C4-2B (cell line): ENCODE results near the gene MTHFD2.

Source experiments
- H3K27ac ChIP-seq: fragments of 450-650 bp; 2 replicates; pipeline ENCODE4 v1.5.1; 2017
- CTCF ChIP-seq: fragments of 450-650 bp; conservative IDR thresholded peaks from 2 replicates; pipeline ENCODE4 v1.5.1; 2017; ENCODE audit warnings: mild to moderate bottlenecking
- ZFX ChIP-seq: fragments of 450-650 bp; IDR thresholded peaks from 2 replicates; pipeline ENCODE4 v1.6.1; 2017

MTHFD2 gene

GRCh38 chr2:74249406-74250122, 51.1 kb downstream of the MTHFD2 start:
- no peak overlapping the region for H3K27ac ChIP-seq
- no peak for TF ChIP-seq ZFX
- TF ChIP-seq CTCF: no peak

- TF ChIP-seq CTCF: peak; percentile 76
- TF ChIP-seq ZFX: no peak
These were observed 51.8 kb downstream of the MTHFD2 start for GRCh38 chr2:74250189-74250631.

GRCh38 chr2:74252036-74252435, 53.6 kb downstream of the MTHFD2 start:
- TF ChIP-seq ZFX (no peak), CTCF (no peak)
- no peak overlapping the region for H3K27ac ChIP-seq

More at GRCh38 chr2:74250189-74250631, 51.8 kb downstream of the MTHFD2 start:
- no peak overlapping the region for H3K27ac ChIP-seq

GRCh38 chr2:74252862-74253261, 54.4 kb downstream of the MTHFD2 start:
- TF ChIP-seq CTCF: no peak
- no peak for TF ChIP-seq ZFX
- H3K27ac ChIP-seq: no peak overlapping the region

- no peak overlapping the region for H3K27ac ChIP-seq
- TF ChIP-seq CTCF (no peak), ZFX (no peak)
These were observed 55.0 kb downstream of the MTHFD2 start for GRCh38 chr2:74253306-74253970.

- TF ChIP-seq ZFX (no peak), CTCF (no peak)
These were observed 55.5 kb downstream of the MTHFD2 start for GRCh38 chr2:74253971-74254310.

GRCh38 chr2:74255660-74256213, 57.3 kb downstream of the MTHFD2 start:
- TF ChIP-seq CTCF: no peak
- TF ChIP-seq ZFX: no peak

More at GRCh38 chr2:74253971-74254310, 55.5 kb downstream of the MTHFD2 start:
- no peak overlapping the region for H3K27ac ChIP-seq

More at GRCh38 chr2:74255660-74256213, 57.3 kb downstream of the MTHFD2 start:
- no peak overlapping the region for H3K27ac ChIP-seq
